Colonic mucosa (tissue), 4 donors: ENCODE measurements around the gene NUMA1. TPM values are rescaled to one million over a fixed set of nuclear protein-coding genes. Genes with fewer than 3 reads are reported as not detected.

ENCODE experiments used
- DNase-seq: peaks from one replicate; pipeline ENCODE4 v3.0.0-alpha.2; 2020
- H3K27ac ChIP-seq: fragments of 200-600 bp; one replicate; pipeline ENCODE4 v1.8.0; 2021
- H3K27me3 ChIP-seq: fragments of 200-600 bp; one replicate; pipeline ENCODE4 v1.8.0; 2021
- H3K36me3 ChIP-seq: fragments of 200-600 bp; one replicate; pipeline ENCODE4 v1.8.0; 2021
- H3K4me1 ChIP-seq: fragments of 200-600 bp; one replicate; pipeline ENCODE4 v1.8.0; 2021; ENCODE audit warnings: mild to moderate bottlenecking
- H3K4me3 ChIP-seq: fragments of 200-600 bp; one replicate; pipeline ENCODE4 v1.8.0; 2021
- H3K9ac ChIP-seq, 2 donors: one replicate each; pipeline ENCODE4 v1.7.0; 2013; ENCODE audit warnings: control low read depth in 2 of 2, low read depth in 2 of 2, low read length in 2 of 2
- H3K9me3 ChIP-seq: fragments of 200-600 bp; one replicate; pipeline ENCODE4 v1.8.0; 2021
- intact Hi-C: fragments of 100-400 bp; cut with DNase I; formaldehyde crosslinking; loops from one replicate; pipeline ENCODE4 v1.14.1; 2022
- total RNA-seq, 2 donors: library from RNA; stranded (reverse); fragmentation: NEBNext Ultra II Directional in 1 of 2; extraction: Animal tissue kit (Norgen Biotek cat#: 25700) in 1 of 2; gene quantifications; one replicate each; pipeline ENCODE4 v1.2.1, GENCODE V29; 2021
- TF ChIP-seq, protein P1 (sequence below): fragments of 200-600 bp; IDR thresholded peaks from one replicate; pipeline ENCODE4 v1.8.0; 2022; ENCODE audit warnings: antibody characterized with exemption, mild to moderate bottlenecking
- donor health status: healthy.
- donor health status: DM: no; HTN: no; CAD: no.
- donor health status: DM: no; HTN: no; CAD: no.

Gene NUMA1
- total RNA-seq, 2 donors from 2014 or later: 154 to 158 TPM

DNA sequence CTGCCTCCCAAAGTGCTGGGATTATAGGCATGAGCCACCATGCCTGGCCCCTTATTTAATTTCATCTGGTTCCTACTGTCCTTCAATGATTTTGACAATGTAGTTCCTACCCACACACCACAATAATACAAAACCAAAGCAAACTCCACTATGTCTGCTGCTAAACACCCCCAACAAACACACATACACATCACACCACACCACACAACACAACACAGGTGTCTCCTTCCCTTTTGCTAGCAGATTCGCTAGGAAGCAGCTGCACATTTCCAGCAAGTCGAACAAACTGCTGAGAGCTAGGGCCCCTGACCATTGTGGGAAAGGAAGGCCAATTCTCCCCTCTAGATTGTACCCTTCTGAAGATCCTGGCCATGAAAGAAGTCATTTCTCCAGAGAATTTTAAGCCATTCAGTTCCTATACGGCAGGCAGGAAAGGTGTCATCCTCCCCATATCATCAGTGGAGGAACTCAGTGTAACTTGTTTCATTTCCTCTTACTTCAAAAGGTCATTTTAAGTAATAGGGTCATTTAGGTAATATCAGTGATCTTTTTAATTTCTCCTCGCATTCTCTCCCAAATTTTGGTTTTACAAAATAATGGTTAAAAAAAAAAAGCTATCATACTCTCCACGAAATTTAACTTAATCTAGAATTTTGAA lies 18.5 kb downstream of the NUMA1 start:
- no peaks in the 10 kb centered on the region for H3K4me1 ChIP-seq
- no peaks in the 10 kb centered on the region for H3K36me3 ChIP-seq
- DNase-seq: no peak
- no peak overlapping the region for H3K27ac ChIP-seq
- no peaks in the 10 kb centered on the region for H3K27me3 ChIP-seq
- H3K9me3 ChIP-seq: no peaks in the 10 kb centered on the region
- intact Hi-C loops: no loop called here
- no peak overlapping the region for H3K9ac ChIP-seq
- TF ChIP-seq, protein P1, sequence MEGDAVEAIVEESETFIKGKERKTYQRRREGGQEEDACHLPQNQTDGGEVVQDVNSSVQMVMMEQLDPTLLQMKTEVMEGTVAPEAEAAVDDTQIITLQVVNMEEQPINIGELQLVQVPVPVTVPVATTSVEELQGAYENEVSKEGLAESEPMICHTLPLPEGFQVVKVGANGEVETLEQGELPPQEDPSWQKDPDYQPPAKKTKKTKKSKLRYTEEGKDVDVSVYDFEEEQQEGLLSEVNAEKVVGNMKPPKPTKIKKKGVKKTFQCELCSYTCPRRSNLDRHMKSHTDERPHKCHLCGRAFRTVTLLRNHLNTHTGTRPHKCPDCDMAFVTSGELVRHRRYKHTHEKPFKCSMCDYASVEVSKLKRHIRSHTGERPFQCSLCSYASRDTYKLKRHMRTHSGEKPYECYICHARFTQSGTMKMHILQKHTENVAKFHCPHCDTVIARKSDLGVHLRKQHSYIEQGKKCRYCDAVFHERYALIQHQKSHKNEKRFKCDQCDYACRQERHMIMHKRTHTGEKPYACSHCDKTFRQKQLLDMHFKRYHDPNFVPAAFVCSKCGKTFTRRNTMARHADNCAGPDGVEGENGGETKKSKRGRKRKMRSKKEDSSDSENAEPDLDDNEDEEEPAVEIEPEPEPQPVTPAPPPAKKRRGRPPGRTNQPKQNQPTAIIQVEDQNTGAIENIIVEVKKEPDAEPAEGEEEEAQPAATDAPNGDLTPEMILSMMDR: no peak
- H3K4me3 ChIP-seq: no peak overlapping the region

DNA sequence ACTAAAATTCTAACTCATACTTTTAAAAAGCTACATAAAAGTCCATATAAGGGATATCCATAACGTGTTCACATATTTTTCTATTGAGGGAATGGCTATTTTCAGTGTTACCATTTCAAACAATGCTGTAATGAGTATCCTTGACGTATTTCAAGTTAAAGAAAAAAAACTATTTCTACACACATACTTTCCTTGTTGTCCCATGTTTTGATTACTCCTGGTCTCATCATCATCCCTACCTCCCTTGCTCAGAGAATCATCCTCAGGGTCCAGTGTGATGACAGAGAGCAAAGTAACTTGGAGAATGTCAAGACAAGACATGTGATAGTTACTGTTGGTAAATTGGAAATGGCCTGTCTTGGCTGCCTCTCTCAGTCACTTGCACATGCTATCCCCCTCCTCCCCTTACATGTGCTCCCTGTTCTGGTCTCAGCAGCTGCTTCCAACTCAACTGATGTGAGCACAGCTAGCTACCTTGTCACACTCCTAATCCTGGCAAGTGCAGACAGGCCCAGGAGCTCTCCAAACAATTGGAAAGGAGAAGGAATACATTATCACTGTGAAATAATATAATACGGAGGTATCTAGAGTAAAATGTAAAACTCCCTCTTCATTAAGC lies 21.8 kb downstream of the NUMA1 start:
- intact Hi-C loops: no loop called here

DNA sequence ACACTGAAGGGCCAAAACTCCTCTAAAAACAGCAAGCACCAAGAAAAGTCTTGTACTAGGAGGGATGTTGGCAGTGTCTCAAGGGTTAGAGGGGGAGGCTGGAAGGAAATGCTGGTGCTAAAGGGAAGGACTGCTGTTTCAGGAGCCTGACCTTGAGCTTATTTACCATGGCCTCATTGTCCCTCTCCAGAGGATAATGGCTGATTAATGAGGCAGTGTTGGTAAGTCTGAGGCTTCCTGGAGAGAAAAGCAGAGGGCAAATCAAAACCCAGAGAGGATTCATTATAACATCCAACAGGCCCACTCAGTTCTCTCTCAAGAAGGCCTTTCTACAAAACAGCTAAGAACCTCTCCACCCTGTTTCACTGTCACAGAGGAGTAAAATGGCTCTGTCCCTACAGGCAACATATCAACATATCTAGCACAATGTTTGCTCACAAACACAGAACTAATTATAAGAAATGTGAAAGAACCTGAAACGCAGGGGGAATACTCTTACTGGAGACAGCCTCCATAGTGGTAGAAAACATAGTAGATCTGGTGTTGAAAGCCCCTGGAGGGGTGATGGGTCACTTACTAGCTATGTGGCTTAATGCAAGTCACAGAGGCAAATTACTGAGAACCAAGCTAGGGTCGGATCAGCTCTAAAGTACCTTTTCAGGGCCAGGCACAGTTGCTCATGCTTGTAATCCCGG lies 31.4 kb downstream of the NUMA1 start:
- no peak for DNase-seq
- TF ChIP-seq, protein P1: no peak
- no peaks in the 10 kb centered on the region for H3K36me3 ChIP-seq
- no peak overlapping the region for H3K4me3 ChIP-seq
- no peaks in the 10 kb centered on the region for H3K27me3 ChIP-seq
- no peaks in the 10 kb centered on the region for H3K9me3 ChIP-seq
- peak overlapping the region in 1 of 2 donors; percentile 40 for H3K9ac ChIP-seq
- no peak overlapping the region for H3K27ac ChIP-seq
- no peaks in the 10 kb centered on the region for H3K4me1 ChIP-seq
- intact Hi-C loops: no loop called here

More for the DNA sequence above, 21.8 kb downstream of the NUMA1 start:
- Histone ChIP-seq H3K4me3 (no peak overlapping the region), H3K27ac (no peak overlapping the region), H3K9ac (no peak overlapping the region), H3K27me3 (no peaks in the 10 kb centered on the region), H3K9me3 (no peaks in the 10 kb centered on the region), H3K36me3 (no peaks in the 10 kb centered on the region), H3K4me1 (no peaks in the 10 kb centered on the region)
- DNase-seq: no peak
- TF ChIP-seq, protein P1: no peak

DNA sequence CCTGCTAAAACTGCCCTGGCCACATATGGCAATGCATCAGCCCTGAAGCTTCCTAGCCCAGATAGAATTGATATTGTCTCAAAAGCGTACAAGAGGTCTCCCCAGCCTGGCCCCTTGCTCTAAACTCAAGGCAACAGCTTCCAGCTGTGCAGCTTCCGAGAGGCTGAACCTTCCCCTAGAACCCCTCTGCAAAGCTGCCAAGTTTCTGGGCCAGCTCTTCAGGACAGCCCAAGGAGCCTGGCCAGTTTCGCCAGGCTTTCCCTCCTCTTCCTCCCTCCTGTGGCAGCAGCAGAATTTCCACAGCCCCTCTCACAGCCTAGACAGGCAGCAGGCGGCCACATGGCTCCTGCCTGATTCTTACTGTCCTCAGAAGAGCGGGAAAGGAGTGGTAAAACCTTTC lies 34.5 kb downstream of the NUMA1 start:
- H3K36me3 ChIP-seq: no peaks in the 10 kb centered on the region
- TF ChIP-seq, protein P1: no peak
- H3K4me3 ChIP-seq: no peak overlapping the region
- H3K27me3 ChIP-seq: no peaks in the 10 kb centered on the region
- H3K9me3 ChIP-seq: no peaks in the 10 kb centered on the region
- DNase-seq: no peak
- H3K27ac ChIP-seq: no peak overlapping the region
- peaks cover 6% of the 10 kb centered on the region for H3K4me1 ChIP-seq
- no peak overlapping the region for H3K9ac ChIP-seq
- intact Hi-C loops: no loop called here

DNA sequence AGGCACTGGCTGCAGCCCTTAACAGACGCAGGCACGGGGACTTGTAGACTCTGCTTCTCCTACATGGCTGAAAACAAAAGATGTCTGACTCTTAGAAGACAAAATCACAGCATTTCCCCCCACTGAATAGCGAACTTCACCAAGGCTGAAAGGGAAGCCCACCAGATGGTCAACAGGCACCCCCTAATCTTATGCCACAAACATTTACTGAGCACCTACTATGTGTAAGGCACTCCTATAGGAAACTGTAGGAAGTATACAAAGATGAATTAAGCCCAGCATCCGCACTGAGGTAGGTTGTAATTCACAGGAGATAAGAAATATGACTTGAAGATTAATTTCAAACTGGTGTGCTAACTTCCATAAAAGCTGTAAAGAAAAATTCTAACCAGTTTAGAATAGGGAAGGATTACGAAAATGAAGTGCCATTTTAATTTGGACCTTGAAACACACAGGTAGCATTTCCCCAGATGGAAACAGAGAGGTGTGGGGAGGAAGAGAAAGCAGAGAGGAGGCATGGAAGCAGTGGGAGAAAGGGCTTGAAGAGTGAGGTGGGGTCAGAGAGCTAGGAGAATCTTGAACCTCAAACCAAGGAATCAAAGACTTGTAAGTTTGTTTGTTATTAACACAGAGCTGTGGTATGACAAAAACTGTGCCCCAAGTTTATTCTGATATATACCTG lies 38.1 kb downstream of the NUMA1 start:
- Histone ChIP-seq H3K27ac (peak overlapping the region; percentile 99), H3K9ac (peak overlapping the region; percentile 85 to 97), H3K4me1 (peaks cover 18% of the 10 kb centered on the region), H3K4me3 (peak overlapping the region; percentile 37), H3K9me3 (no peaks in the 10 kb centered on the region), H3K36me3 (no peaks in the 10 kb centered on the region), H3K27me3 (no peaks in the 10 kb centered on the region)
- TF ChIP-seq, protein P1: no peak
- no peak for DNase-seq
- intact Hi-C loops: no loop called here
